Measurements from ENCODE around the gene PLS1.
"Not testable (repeated sequence)": the region's sequence is repeated elsewhere in the genome, so short reads cannot be mapped to it uniquely, and the experiment has no call there.

PLS1 gene

GRCh38 chr3:142693136-142693853 is 97.1 kb downstream of the PLS1 start:
- DNase-seq (ENCODE audit: low read depth), result no peak

- no peak for DNase-seq (ENCODE audit: low read depth)
Measured at GRCh38 chr3:142694225-142694624, 98.0 kb downstream of the PLS1 start.

- DNase-seq (ENCODE audit: low read depth), result no peak
Measured at GRCh38 chr3:142705198-142705597, 109.0 kb downstream of the PLS1 start.

GRCh38 chr3:142706321-142707127 is 110.3 kb downstream of the PLS1 start:
- no peak for DNase-seq (ENCODE audit: low read depth)

GRCh38 chr3:142709207-142709606 is 113.0 kb downstream of the PLS1 start:
- DNase-seq (ENCODE audit: low read depth), result no peak

- not testable (repeated sequence) for DNase-seq (ENCODE audit: low read depth)
Measured at GRCh38 chr3:142714882-142715281, 118.7 kb downstream of the PLS1 start.

- DNase-seq (ENCODE audit: low read depth), result no peak
Measured at GRCh38 chr3:142716102-142716501, 119.9 kb downstream of the PLS1 start.

- DNase-seq (ENCODE audit: low read depth), result no peak
Measured at GRCh38 chr3:142723665-142723967, 127.4 kb downstream of the PLS1 start.

- peak; percentile 71 for DNase-seq (ENCODE audit: low read depth)
Measured at GRCh38 chr3:142723968-142724681, 127.9 kb downstream of the PLS1 start, which contains the start of gene TRPC1. Gene TRPC1, plus strand, starts transcription at chr3:142724034. Its CDS starts 526 bp downstream, at chr3:142724560.

- DNase-seq (ENCODE audit: low read depth), result no peak
Measured at GRCh38 chr3:142724682-142725356, 128.6 kb downstream of the PLS1 start.

- DNase-seq (ENCODE audit: low read depth), result no peak
Measured at GRCh38 chr3:142725357-142725739, 129.2 kb downstream of the PLS1 start.

- no peak for DNase-seq (ENCODE audit: low read depth)
Measured at GRCh38 chr3:142726017-142726416, 129.8 kb downstream of the PLS1 start.

- DNase-seq (ENCODE audit: low read depth), result no peak
Measured at GRCh38 chr3:142732066-142732465, 135.9 kb downstream of the PLS1 start.

GRCh38 chr3:142734834-142735233 is 138.6 kb downstream of the PLS1 start:
- no peak for DNase-seq (ENCODE audit: low read depth)

GRCh38 chr3:142735462-142735861 is 139.3 kb downstream of the PLS1 start:
- DNase-seq (ENCODE audit: low read depth), result no peak

- DNase-seq (ENCODE audit: low read depth), result no peak
Measured at GRCh38 chr3:142738396-142738795, 142.2 kb downstream of the PLS1 start.

GRCh38 chr3:142746646-142747045 is 150.5 kb downstream of the PLS1 start:
- no peak for DNase-seq (ENCODE audit: low read depth)

GRCh38 chr3:142750531-142750930 is 154.3 kb downstream of the PLS1 start:
- DNase-seq (ENCODE audit: low read depth), result not testable (repeated sequence)

- not testable (repeated sequence) for DNase-seq (ENCODE audit: low read depth)
Measured at GRCh38 chr3:142752605-142753004, 156.4 kb downstream of the PLS1 start.

- DNase-seq (ENCODE audit: low read depth), result no peak
Measured at GRCh38 chr3:142754494-142754893, 158.3 kb downstream of the PLS1 start.
